Measurements from ENCODE around the gene KIF1A. TPM values are rescaled to one million over a fixed set of nuclear protein-coding genes. Genes with fewer than 3 reads are reported as not detected.

Gene KIF1A
- total RNA-seq, 4 donors from 2014 or later, result 2.9 to 15.9 (median 3.2) TPM

DNA sequence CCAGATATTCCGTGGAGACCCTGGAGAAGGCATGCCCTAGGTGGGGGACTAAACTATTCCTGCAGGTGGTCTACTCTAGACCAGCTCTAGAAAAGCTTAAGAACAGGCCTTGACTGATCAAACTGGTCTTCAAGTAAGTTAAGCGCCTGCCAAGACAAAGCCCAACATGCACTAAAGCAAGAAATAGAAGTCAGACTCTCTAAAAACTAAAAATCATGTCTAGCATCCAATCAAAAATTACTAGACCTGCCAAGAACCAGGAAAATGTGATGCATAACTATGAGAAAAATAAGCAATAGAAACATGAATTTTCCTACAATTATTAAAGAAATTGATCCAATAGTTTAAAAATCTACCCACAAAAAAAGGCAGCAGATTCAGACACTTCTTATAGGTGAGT is 13.6 kb downstream of the KIF1A start:
- no peaks in the 10 kb centered on the region for H3K36me3 ChIP-seq
- H3K9me3 ChIP-seq, result no peaks in the 10 kb centered on the region
- H3K27me3 ChIP-seq, result peaks cover 34% of the 10 kb centered on the region
- WGBS, result 85% methylated on average over 2 of the region's 2 CpGs
- no peak overlapping the region for H3K27ac ChIP-seq
- H3K4me1 ChIP-seq, result no peaks in the 10 kb centered on the region
- DNase-seq (ENCODE audit: low spot score in 2 of 2), result no peak
- TF ChIP-seq, protein P1, sequence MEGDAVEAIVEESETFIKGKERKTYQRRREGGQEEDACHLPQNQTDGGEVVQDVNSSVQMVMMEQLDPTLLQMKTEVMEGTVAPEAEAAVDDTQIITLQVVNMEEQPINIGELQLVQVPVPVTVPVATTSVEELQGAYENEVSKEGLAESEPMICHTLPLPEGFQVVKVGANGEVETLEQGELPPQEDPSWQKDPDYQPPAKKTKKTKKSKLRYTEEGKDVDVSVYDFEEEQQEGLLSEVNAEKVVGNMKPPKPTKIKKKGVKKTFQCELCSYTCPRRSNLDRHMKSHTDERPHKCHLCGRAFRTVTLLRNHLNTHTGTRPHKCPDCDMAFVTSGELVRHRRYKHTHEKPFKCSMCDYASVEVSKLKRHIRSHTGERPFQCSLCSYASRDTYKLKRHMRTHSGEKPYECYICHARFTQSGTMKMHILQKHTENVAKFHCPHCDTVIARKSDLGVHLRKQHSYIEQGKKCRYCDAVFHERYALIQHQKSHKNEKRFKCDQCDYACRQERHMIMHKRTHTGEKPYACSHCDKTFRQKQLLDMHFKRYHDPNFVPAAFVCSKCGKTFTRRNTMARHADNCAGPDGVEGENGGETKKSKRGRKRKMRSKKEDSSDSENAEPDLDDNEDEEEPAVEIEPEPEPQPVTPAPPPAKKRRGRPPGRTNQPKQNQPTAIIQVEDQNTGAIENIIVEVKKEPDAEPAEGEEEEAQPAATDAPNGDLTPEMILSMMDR (IDR thresholded peaks at IDR 0.05), result no peak
- no peak overlapping the region for H3K4me3 ChIP-seq

GRCh38 chr2:240806006-240806405 is 14.0 kb downstream of the KIF1A start:
- peak in 1 of 2 donors; percentile 35 for DNase-seq (ENCODE audit: low spot score in 2 of 2)
- Histone ChIP-seq H3K9me3 (no peaks in the 10 kb centered on the region), H3K27me3 (peaks cover 38% of the 10 kb centered on the region), H3K4me1 (no peaks in the 10 kb centered on the region), H3K27ac (no peak overlapping the region), H3K4me3 (no peak overlapping the region), H3K36me3 (no peaks in the 10 kb centered on the region)
- no peak for TF ChIP-seq POLR2AphosphoS5 (IDR thresholded peaks at IDR 0.05)
- TF ChIP-seq EP300 (IDR thresholded peaks at IDR 0.05), result no peak
- TF ChIP-seq, protein P1 (IDR thresholded peaks at IDR 0.05), result no peak
- TF ChIP-seq POLR2A (IDR thresholded peaks at IDR 0.05), result no peak
- WGBS, result 94% methylated on average over 4 of the region's 4 CpGs

DNA sequence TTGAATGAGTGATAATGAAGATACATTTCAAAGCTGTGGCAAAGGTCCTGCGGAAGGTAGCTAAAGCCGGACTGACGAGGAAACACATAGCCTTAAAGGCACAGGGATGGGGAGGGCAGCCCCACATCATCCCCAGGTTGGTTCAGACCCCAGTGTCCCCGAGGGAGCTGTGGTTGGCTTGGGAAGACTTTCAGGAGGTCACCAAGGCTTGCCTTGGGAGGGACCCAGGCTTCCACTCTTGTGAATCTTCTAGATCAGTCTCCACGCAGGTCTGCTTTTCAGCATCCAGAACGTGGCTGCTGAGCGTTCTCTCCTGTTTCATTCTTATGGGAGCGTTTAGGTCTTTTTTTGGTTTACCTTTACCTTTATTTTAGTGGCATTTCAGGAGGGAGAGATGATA is 16.8 kb downstream of the KIF1A start:
- DNase-seq (ENCODE audit: low spot score in 2 of 2), result peak in 1 of 2 donors; percentile 55
- no peaks in the 10 kb centered on the region for H3K9me3 ChIP-seq
- TF ChIP-seq POLR2A (IDR thresholded peaks at IDR 0.05) (no peak), POLR2AphosphoS5 (IDR thresholded peaks at IDR 0.05) (no peak), EP300 (IDR thresholded peaks at IDR 0.05) (no peak)
- TF ChIP-seq, protein P1 (IDR thresholded peaks at IDR 0.05), result no peak
- no peak overlapping the region for H3K4me3 ChIP-seq
- peaks cover 54% of the 10 kb centered on the region for H3K27me3 ChIP-seq
- peaks cover 6% of the 10 kb centered on the region for H3K4me1 ChIP-seq
- H3K27ac ChIP-seq, result no peak overlapping the region
- no peaks in the 10 kb centered on the region for H3K36me3 ChIP-seq
- 87% methylated on average over 8 of the region's 8 CpGs for whole genome bisulfite sequencing

DNA sequence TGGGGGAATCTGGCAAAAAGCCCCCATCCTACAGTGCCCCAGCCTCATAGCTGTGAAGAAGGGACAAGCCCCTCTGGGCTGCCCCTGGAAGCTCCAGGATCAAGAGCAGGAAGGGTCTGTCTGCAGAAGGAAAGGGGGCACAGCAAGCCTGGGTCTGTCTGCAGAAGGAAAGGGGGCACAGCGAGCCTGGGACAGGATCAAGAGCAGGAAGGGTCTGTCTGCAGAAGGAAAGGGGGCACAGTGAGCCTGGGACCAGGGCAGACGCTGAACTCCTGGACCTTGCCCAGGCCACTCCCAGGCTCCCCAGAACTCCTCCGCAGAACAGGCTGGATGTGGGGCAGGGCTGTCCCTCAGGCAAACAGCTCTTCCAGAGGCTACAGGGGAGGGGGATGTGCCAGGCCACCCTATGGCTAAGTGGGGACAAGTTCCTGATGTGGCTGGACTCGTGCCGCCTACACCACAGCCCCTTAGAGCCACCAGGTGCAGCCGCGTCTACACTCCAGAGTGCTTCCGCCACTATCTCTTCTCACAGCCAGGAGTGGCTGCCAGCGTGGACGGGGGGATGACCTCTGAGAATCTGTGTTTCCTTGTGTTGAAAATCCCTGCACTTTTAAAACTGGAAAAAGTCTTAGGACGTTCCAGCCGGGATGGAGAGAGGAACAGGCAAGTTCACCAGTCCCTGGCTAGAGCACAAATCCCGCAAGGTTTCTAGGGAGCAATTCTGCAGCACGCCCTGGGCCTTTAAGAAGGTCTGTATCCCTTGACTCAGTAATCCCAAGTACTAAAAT is 20.8 kb downstream of the KIF1A start:
- 62% methylated on average over 9 of the region's 14 CpGs for WGBS
- TF ChIP-seq POLR2AphosphoS5 (IDR thresholded peaks at IDR 0.05) (no peak), POLR2A (IDR thresholded peaks at IDR 0.05) (no peak), EP300 (IDR thresholded peaks at IDR 0.05) (no peak)
- TF ChIP-seq, protein P1 (IDR thresholded peaks at IDR 0.05), result no peak
- Histone ChIP-seq H3K27ac (no peak overlapping the region), H3K36me3 (no peaks in the 10 kb centered on the region), H3K9me3 (no peaks in the 10 kb centered on the region), H3K4me3 (no peak overlapping the region), H3K27me3 (peaks cover 66% of the 10 kb centered on the region), H3K4me1 (peaks cover 6% of the 10 kb centered on the region)
- DNase-seq (ENCODE audit: low spot score in 2 of 2), result no peak

- Histone ChIP-seq H3K27ac (no peak overlapping the region), H3K4me3 (no peak overlapping the region), H3K9me3 (no peaks in the 10 kb centered on the region), H3K36me3 (no peaks in the 10 kb centered on the region), H3K27me3 (peaks cover 63% of the 10 kb centered on the region), H3K4me1 (peaks cover 6% of the 10 kb centered on the region)
- 79% methylated on average over 17 of the region's 17 CpGs for WGBS
- DNase-seq (ENCODE audit: low spot score in 2 of 2), result no peak
- TF ChIP-seq, protein P1 (IDR thresholded peaks at IDR 0.05), result no peak
- TF ChIP-seq POLR2AphosphoS5 (IDR thresholded peaks at IDR 0.05) (no peak), POLR2A (IDR thresholded peaks at IDR 0.05) (no peak), EP300 (IDR thresholded peaks at IDR 0.05) (no peak)
Measured at GRCh38 chr2:240798327-240798905, 21.6 kb downstream of the KIF1A start.

Data from suprapubic skin (tissue), 4 donors.